SK-N-DZ (cell line): ENCODE results near the gene PBX3.
"Not testable (repeated sequence)": the region's sequence is repeated elsewhere in the genome, so short reads cannot be mapped to it uniquely, and the experiment has no call there.

ENCODE experiments used
- DNase-seq: peaks from one replicate; pipeline ENCODE4 v3.0.0-alpha.2; 2015; ENCODE audit warnings: low spot score

PBX3 gene

GRCh38 chr9:125776789-125777188, 29.6 kb downstream of the PBX3 start:
- not testable (repeated sequence) for DNase-seq

GRCh38 chr9:125778538-125779219, 31.5 kb downstream of the PBX3 start:
- not testable (repeated sequence) for DNase-seq

- not testable (repeated sequence) for DNase-seq
Measured at GRCh38 chr9:125779220-125779565, 32.0 kb downstream of the PBX3 start.

- no peak for DNase-seq
Measured at GRCh38 chr9:125782718-125783117, 35.5 kb downstream of the PBX3 start.

GRCh38 chr9:125784286-125785049, 37.3 kb downstream of the PBX3 start:
- DNase-seq, result no peak

- no peak for DNase-seq
Measured at GRCh38 chr9:125785248-125785751, 38.1 kb downstream of the PBX3 start.

- no peak for DNase-seq
Measured at GRCh38 chr9:125787715-125788114, 40.5 kb downstream of the PBX3 start.

- peak; percentile 7 for DNase-seq
Measured at GRCh38 chr9:125789196-125789595, 42.0 kb downstream of the PBX3 start.

GRCh38 chr9:125794708-125795107, 47.5 kb downstream of the PBX3 start:
- no peak for DNase-seq

GRCh38 chr9:125795970-125796596, 48.9 kb downstream of the PBX3 start:
- no peak for DNase-seq

- DNase-seq, result no peak
Measured at GRCh38 chr9:125797930-125798329, 50.8 kb downstream of the PBX3 start.

GRCh38 chr9:125803526-125803925, 56.4 kb downstream of the PBX3 start:
- no peak for DNase-seq

- DNase-seq, result no peak
Measured at GRCh38 chr9:125805057-125805456, 57.9 kb downstream of the PBX3 start.

GRCh38 chr9:125805586-125805985, 58.4 kb downstream of the PBX3 start:
- DNase-seq, result no peak

- DNase-seq, result no peak
Measured at GRCh38 chr9:125807079-125807478, 59.9 kb downstream of the PBX3 start.

GRCh38 chr9:125810161-125810560, 63.0 kb downstream of the PBX3 start:
- DNase-seq, result no peak

- DNase-seq, result no peak
Measured at GRCh38 chr9:125811002-125811401, 63.8 kb downstream of the PBX3 start.

GRCh38 chr9:125812403-125812802, 65.2 kb downstream of the PBX3 start:
- no peak for DNase-seq

GRCh38 chr9:125815568-125815967, 68.4 kb downstream of the PBX3 start:
- DNase-seq, result no peak

- no peak for DNase-seq
Measured at GRCh38 chr9:125816321-125816720, 69.1 kb downstream of the PBX3 start.

- no peak for DNase-seq
Measured at GRCh38 chr9:125820100-125820804, 73.1 kb downstream of the PBX3 start.

GRCh38 chr9:125821078-125821477, 73.9 kb downstream of the PBX3 start:
- no peak for DNase-seq
